Rectal smooth muscle tissue (tissue), 1 donor: ENCODE results near the gene OASL.

Source experiments
- H3K27ac ChIP-seq: one replicate; pipeline ENCODE4 v1.7.0; 2013; ENCODE audit warnings: low read depth, low read length, inconsistent platforms
- H3K27me3 ChIP-seq: one replicate; pipeline ENCODE4 v1.7.0; 2013; ENCODE audit warnings: low read length; ENCODE audit not compliant: control insufficient read depth, insufficient read depth
- H3K36me3 ChIP-seq: one replicate; pipeline ENCODE4 v1.7.0; 2013; ENCODE audit warnings: low read length; ENCODE audit not compliant: control insufficient read depth, insufficient read depth
- H3K4me1 ChIP-seq: one replicate; pipeline ENCODE4 v1.7.0; 2013; ENCODE audit warnings: low read length; ENCODE audit not compliant: control insufficient read depth, insufficient read depth
- H3K4me3 ChIP-seq: one replicate; pipeline ENCODE4 v1.7.0; 2013; ENCODE audit warnings: low read length
- H3K9ac ChIP-seq: one replicate; pipeline ENCODE4 v1.7.0; 2013; ENCODE audit warnings: low read length

OASL gene

GRCh38 chr12:120978296-120979219 is 60.5 kb downstream of the OASL start, which contains the start of gene HNF1A:
HNF1A (plus strand) TSS chr12:120978543; CDS start chr12:120978769, 226 bp downstream.
- Histone ChIP-seq H3K36me3 (no peaks in the 10 kb centered on the region), H3K4me3 (peak within 1 kb of the TSS; percentile 63), H3K27ac (peak within 1 kb of the TSS; percentile 51), H3K4me1 (no peaks in the 10 kb centered on the region), H3K27me3 (no peaks in the 10 kb centered on the region), H3K9ac (peak within 1 kb of the TSS; percentile 40)

GRCh38 chr12:120977531-120978295 is 61.3 kb downstream of the OASL start:
- Histone ChIP-seq H3K4me1 (no peaks in the 10 kb centered on the region), H3K27ac (peak overlapping the region; percentile 37), H3K36me3 (peaks cover 5% of the 10 kb centered on the region), H3K27me3 (no peaks in the 10 kb centered on the region), H3K4me3 (peak overlapping the region; percentile 47), H3K9ac (no peak overlapping the region)

- no peak overlapping the region for H3K27ac ChIP-seq
- H3K4me3 ChIP-seq, result no peak overlapping the region
- H3K36me3 ChIP-seq, result peaks cover 5% of the 10 kb centered on the region
- H3K4me1 ChIP-seq, result no peaks in the 10 kb centered on the region
- H3K27me3 ChIP-seq, result no peaks in the 10 kb centered on the region
- H3K9ac ChIP-seq, result no peak overlapping the region
Measured at GRCh38 chr12:120972870-120973543, 66.0 kb downstream of the OASL start.

GRCh38 chr12:120971299-120972180 is 67.5 kb downstream of the OASL start:
- Histone ChIP-seq H3K4me1 (no peaks in the 10 kb centered on the region), H3K4me3 (no peak overlapping the region), H3K27ac (no peak overlapping the region), H3K27me3 (no peaks in the 10 kb centered on the region), H3K9ac (no peak overlapping the region), H3K36me3 (peaks cover 5% of the 10 kb centered on the region)

GRCh38 chr12:120970310-120970709 is 68.7 kb downstream of the OASL start:
- peaks cover 5% of the 10 kb centered on the region for H3K36me3 ChIP-seq
- no peak overlapping the region for H3K27ac ChIP-seq
- no peaks in the 10 kb centered on the region for H3K27me3 ChIP-seq
- H3K4me1 ChIP-seq, result no peaks in the 10 kb centered on the region
- no peak overlapping the region for H3K4me3 ChIP-seq
- H3K9ac ChIP-seq, result no peak overlapping the region
